MCF 10A (cell line): ENCODE measurements around the gene ME3. TPM values are rescaled to one million over a fixed set of nuclear protein-coding genes. Genes with fewer than 3 reads are reported as not detected.
A peak's percentile ranks its signal among the peaks of the same experiment; 100 is the strongest.

Experiments
- BruUV-seq: library from RNA; stranded (reverse); fragments of 400-500 nt; replicated peaks from 2 replicates; lab custom pipeline; 2021; lab: Mats Ljungman, UMichigan
- CTCF ChIA-PET: fragments of 300-600 bp; sonication (Branson Sonifier 250); formaldehyde crosslinking; extraction: SDS; loops from one replicate; lab custom pipeline; 2021; ENCODE audit warnings: antibody characterized with exemption, inconsistent platforms; lab: Yijun Ruan, JAX
- POLR2A ChIA-PET: fragments of 300-600, 350-650 bp; sonication (Branson Sonifier 250); formaldehyde crosslinking; extraction: SDS; loops from one replicate; lab custom pipeline; 2020; ENCODE audit warnings: antibody characterized with exemption, inconsistent platforms; lab: Yijun Ruan, JAX
- DNase-seq: peaks from one replicate; pipeline ENCODE4 v3.0.0-alpha.2; 2018; ENCODE audit not compliant: unreplicated experiment
- H3K27ac Mint-ChIP-seq: one replicate; pipeline ENCODE4 v1.8.0; 2022; ENCODE audit warnings: mild to moderate bottlenecking, low read depth, mixed read lengths; ENCODE audit not compliant: unreplicated experiment
- H3K27me3 Mint-ChIP-seq: one replicate; pipeline ENCODE4 v1.8.0; 2022; ENCODE audit warnings: mixed read lengths; ENCODE audit not compliant: insufficient read depth, unreplicated experiment
- H3K36me3 Mint-ChIP-seq: one replicate; pipeline ENCODE4 v1.8.0; 2022; ENCODE audit warnings: mild to moderate bottlenecking, moderate library complexity, mixed read lengths; ENCODE audit not compliant: insufficient read depth, unreplicated experiment
- H3K4me1 Mint-ChIP-seq: one replicate; pipeline ENCODE4 v1.8.0; 2022; ENCODE audit warnings: mixed read lengths; ENCODE audit not compliant: insufficient read depth, unreplicated experiment
- H3K4me3 Mint-ChIP-seq: one replicate; pipeline ENCODE4 v1.8.0; 2022; ENCODE audit warnings: mild to moderate bottlenecking, moderate library complexity, mixed read lengths; ENCODE audit not compliant: unreplicated experiment
- H3K9me3 Mint-ChIP-seq: one replicate; pipeline ENCODE4 v1.8.0; 2022; ENCODE audit warnings: mixed read lengths; ENCODE audit not compliant: unreplicated experiment
- CTCF ChIP-seq: fragments of 200-600 bp; IDR thresholded peaks from one replicate; pipeline ENCODE4 v1.8.0; 2022; ENCODE audit warnings: antibody characterized with exemption, mild to moderate bottlenecking; ENCODE audit not compliant: unreplicated experiment
- intact Hi-C: fragments of 100-400 bp; cut with micrococcal nuclease; formaldehyde crosslinking; loops from 2 replicates; pipeline ENCODE4 v1.14.1; 2022
- total RNA-seq: library from RNA; stranded (reverse); gene quantifications from 2 replicates; pipeline ENCODE4 v1.2.3, GENCODE V29; 2022

The ME3 gene
- total RNA-seq, 1 experiment from 2014 or later: not detected

DNA sequence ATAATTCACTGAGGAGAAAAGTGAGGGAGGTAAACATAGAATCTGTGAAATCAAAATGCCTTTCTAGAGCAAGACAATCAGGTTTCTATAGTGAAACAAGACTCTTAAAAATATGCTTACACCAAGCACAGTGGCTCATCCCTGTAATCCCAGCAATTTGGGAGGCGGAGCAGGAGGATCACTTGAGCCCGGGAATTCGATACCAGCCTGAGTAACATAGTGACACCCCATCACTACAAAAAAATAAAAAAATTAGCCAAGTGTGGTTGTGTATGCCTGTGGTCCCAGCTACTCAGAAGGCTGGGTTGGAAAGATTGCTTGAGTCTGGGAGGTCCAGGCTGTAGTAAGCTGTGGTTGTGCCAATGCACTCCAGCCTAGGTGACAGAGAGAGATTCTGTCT, 43.2 kb upstream of the ME3 start:
- no peaks in the 10 kb centered on the region for H3K36me3 Mint-ChIP-seq
- peaks cover 15% of the 10 kb centered on the region for H3K9me3 Mint-ChIP-seq
- ChIA-PET CTCF (interaction anchor here (0.5 kb wide), 1 partner anchor 390 kb away, joined by 7 read pairs; no protein-coding TSS in a partner anchor), POLR2A (no interaction called here)
- no peak overlapping the region for H3K27ac Mint-ChIP-seq
- H3K4me3 Mint-ChIP-seq: no peak overlapping the region
- H3K27me3 Mint-ChIP-seq: no peaks in the 10 kb centered on the region
- H3K4me1 Mint-ChIP-seq: peaks cover 21% of the 10 kb centered on the region
- intact Hi-C loops: no loop called here
- BruUV-seq: no TSS peak
- DNase-seq: no peak
- no peak for TF ChIP-seq CTCF

DNA sequence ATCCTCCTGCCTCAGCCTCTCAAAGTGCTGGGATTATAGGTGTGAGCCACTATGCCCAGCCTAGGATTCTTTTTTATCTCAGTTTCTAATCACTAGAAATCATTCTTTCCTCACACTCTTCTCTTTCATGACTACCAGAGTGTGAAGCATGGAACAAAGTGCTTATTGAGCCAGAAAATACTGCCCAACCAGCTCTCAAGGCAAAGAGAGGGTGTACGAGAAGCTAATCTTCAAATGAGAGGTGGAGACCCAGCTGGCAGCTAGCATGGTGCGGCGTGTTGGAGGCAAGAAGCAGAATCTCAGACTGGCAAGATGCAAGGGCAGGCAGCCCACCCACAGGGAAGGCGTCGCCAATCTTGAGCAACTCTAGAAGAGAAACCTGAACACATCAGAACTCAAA, 41.1 kb upstream of the ME3 start:
- Mint-ChIP-seq H3K36me3 (peaks cover 4% of the 10 kb centered on the region), H3K4me1 (peaks cover 10% of the 10 kb centered on the region), H3K27ac (no peak overlapping the region), H3K4me3 (no peak overlapping the region), H3K27me3 (no peaks in the 10 kb centered on the region), H3K9me3 (peaks cover 17% of the 10 kb centered on the region)
- no peak for TF ChIP-seq CTCF
- intact Hi-C loops: no loop called here
- ChIA-PET POLR2A (no interaction called here), CTCF (no interaction called here)
- DNase-seq: no peak
- BruUV-seq: no TSS peak

GRCh38 chr11:86710936-86711335, 38.5 kb upstream of the ME3 start:
- H3K36me3 Mint-ChIP-seq: peaks cover 4% of the 10 kb centered on the region
- H3K4me3 Mint-ChIP-seq: no peak overlapping the region
- H3K9me3 Mint-ChIP-seq: peaks cover 17% of the 10 kb centered on the region
- no peak overlapping the region for H3K27ac Mint-ChIP-seq
- H3K27me3 Mint-ChIP-seq: no peaks in the 10 kb centered on the region
- DNase-seq: no peak
- ChIA-PET CTCF (no interaction called here), POLR2A (interaction anchor here (1.0 to 1.3 kb wide), 2 partner anchors 16 to 30 kb away, joined by 3 to 5 read pairs; no protein-coding TSS in a partner anchor)
- TF ChIP-seq CTCF: no peak
- no TSS peak for BruUV-seq
- peaks cover 9% of the 10 kb centered on the region for H3K4me1 Mint-ChIP-seq
- intact Hi-C loops: no loop called here

GRCh38 chr11:86708669-86709068, 36.3 kb upstream of the ME3 start:
- no TSS peak for BruUV-seq
- Mint-ChIP-seq H3K4me1 (peaks cover 9% of the 10 kb centered on the region), H3K27me3 (no peaks in the 10 kb centered on the region), H3K9me3 (peaks cover 10% of the 10 kb centered on the region), H3K36me3 (peaks cover 4% of the 10 kb centered on the region), H3K27ac (peak overlapping the region; percentile 16), H3K4me3 (no peak overlapping the region)
- intact Hi-C loops: no loop called here
- TF ChIP-seq CTCF: no peak
- ChIA-PET CTCF (interaction anchor here (0.7 to 1.3 kb wide), 3 partner anchors 10 to 73 kb away, joined by 3 read pairs; no protein-coding TSS in a partner anchor), POLR2A (interaction anchor here (0.6 to 3.6 kb wide), 7 partner anchors 8 to 52 kb away, joined by 3 to 16 read pairs (median 3); no protein-coding TSS in a partner anchor)
- DNase-seq: no peak
